Ectodermal cell (in vitro differentiated cells): ENCODE results near the gene DDX1.

Experiments
- H3K27ac ChIP-seq: 2 replicates; pipeline ENCODE4 v1.7.0; 2013; ENCODE audit warnings: mild to moderate bottlenecking, low read depth, low read length; ENCODE audit not compliant: insufficient read depth, poor library complexity, severe bottlenecking
- H3K27me3 ChIP-seq: 2 replicates; pipeline ENCODE4 v1.7.0; 2013; ENCODE audit warnings: mild to moderate bottlenecking, low read length; ENCODE audit not compliant: insufficient read depth, control insufficient read depth, poor library complexity, severe bottlenecking
- H3K36me3 ChIP-seq: one replicate; pipeline ENCODE4 v1.7.0; 2013; ENCODE audit warnings: low read length; ENCODE audit not compliant: control insufficient read depth, insufficient read depth
- H3K4me1 ChIP-seq: one replicate; pipeline ENCODE4 v1.7.0; 2013; ENCODE audit warnings: low read length; ENCODE audit not compliant: control insufficient read depth, insufficient read depth
- H3K4me3 ChIP-seq: 2 replicates; pipeline ENCODE4 v1.7.0; 2013; ENCODE audit warnings: low read depth, low read length, control low read depth; ENCODE audit not compliant: insufficient read depth
- H3K9me3 ChIP-seq: 2 replicates; pipeline ENCODE4 v1.7.0; 2013; ENCODE audit warnings: mild to moderate bottlenecking, low read length, moderate library complexity; ENCODE audit not compliant: control insufficient read depth
- WGBS, 2 experiments: methylation state at CpG; one replicate each; pipeline ENCODE4 v1.1.7; 2013; ENCODE audit warnings: missing lambda C conversion rate in 2 of 2; 5-methylcytosine and 5-hydroxymethylcytosine counted together

The DDX1 gene

GRCh38 chr2:15622214-15622613 lies 30.5 kb downstream of the DDX1 start:
- Histone ChIP-seq H3K36me3 (peaks cover 40% of the 10 kb centered on the region), H3K9me3 (no peaks in the 10 kb centered on the region), H3K4me1 (no peaks in the 10 kb centered on the region), H3K27ac (no peak overlapping the region), H3K27me3 (no peaks in the 10 kb centered on the region), H3K4me3 (no peak overlapping the region)
- 88 to 96% methylated on average over 2 of the region's 2 CpGs for WGBS, 2 experiments

GRCh38 chr2:15622614-15623480 lies 31.2 kb downstream of the DDX1 start:
- Histone ChIP-seq H3K36me3 (peaks cover 40% of the 10 kb centered on the region), H3K4me1 (no peaks in the 10 kb centered on the region), H3K27me3 (no peaks in the 10 kb centered on the region), H3K9me3 (no peaks in the 10 kb centered on the region), H3K4me3 (no peak overlapping the region), H3K27ac (no peak overlapping the region)
- 90 to 100% methylated on average over 2 of the region's 3 CpGs for WGBS, 2 experiments

GRCh38 chr2:15623481-15623796 lies 31.8 kb downstream of the DDX1 start:
- Histone ChIP-seq H3K27ac (no peak overlapping the region), H3K4me3 (no peak overlapping the region), H3K36me3 (peaks cover 40% of the 10 kb centered on the region), H3K27me3 (no peaks in the 10 kb centered on the region), H3K4me1 (no peaks in the 10 kb centered on the region), H3K9me3 (no peaks in the 10 kb centered on the region)
- WGBS, 2 experiments = 100% methylated on average over 1 of the region's 2 CpGs

- WGBS, 2 experiments = 94 to 97% methylated on average over 4 of the region's 4 CpGs
- no peaks in the 10 kb centered on the region for H3K9me3 ChIP-seq
These were observed 32.4 kb downstream of the DDX1 start for GRCh38 chr2:15623898-15624541.

GRCh38 chr2:15624903-15625302 lies 33.2 kb downstream of the DDX1 start:
- Histone ChIP-seq H3K4me1 (no peaks in the 10 kb centered on the region), H3K27me3 (no peaks in the 10 kb centered on the region), H3K9me3 (no peaks in the 10 kb centered on the region), H3K4me3 (no peak overlapping the region), H3K36me3 (peaks cover 37% of the 10 kb centered on the region), H3K27ac (no peak overlapping the region)

More at GRCh38 chr2:15623898-15624541, 32.4 kb downstream of the DDX1 start:
- Histone ChIP-seq H3K27ac (no peak overlapping the region), H3K4me1 (no peaks in the 10 kb centered on the region), H3K36me3 (peaks cover 35% of the 10 kb centered on the region), H3K4me3 (no peak overlapping the region), H3K27me3 (no peaks in the 10 kb centered on the region)

- H3K27ac ChIP-seq = no peak overlapping the region
- H3K27me3 ChIP-seq = no peaks in the 10 kb centered on the region
- no peaks in the 10 kb centered on the region for H3K4me1 ChIP-seq
- 86 to 100% methylated on average over 2 to 3 of the region's 3 CpGs for WGBS, 2 experiments
- H3K9me3 ChIP-seq = no peaks in the 10 kb centered on the region
- peaks cover 39% of the 10 kb centered on the region for H3K36me3 ChIP-seq
- no peak overlapping the region for H3K4me3 ChIP-seq
These were observed 33.8 kb downstream of the DDX1 start for GRCh38 chr2:15625344-15626036.

GRCh38 chr2:15626126-15626525 lies 34.5 kb downstream of the DDX1 start:
- H3K4me3 ChIP-seq = no peak overlapping the region
- no peaks in the 10 kb centered on the region for H3K27me3 ChIP-seq
- no peaks in the 10 kb centered on the region for H3K9me3 ChIP-seq
- no peak overlapping the region for H3K27ac ChIP-seq
- no peaks in the 10 kb centered on the region for H3K4me1 ChIP-seq
- peaks cover 40% of the 10 kb centered on the region for H3K36me3 ChIP-seq

- Histone ChIP-seq H3K4me1 (no peaks in the 10 kb centered on the region), H3K27ac (no peak overlapping the region), H3K36me3 (peaks cover 45% of the 10 kb centered on the region), H3K27me3 (no peaks in the 10 kb centered on the region), H3K9me3 (no peaks in the 10 kb centered on the region), H3K4me3 (no peak overlapping the region)
These were observed 35.3 kb downstream of the DDX1 start for GRCh38 chr2:15626967-15627366.

GRCh38 chr2:15627817-15628684 lies 36.4 kb downstream of the DDX1 start:
- no peaks in the 10 kb centered on the region for H3K4me1 ChIP-seq
- no peak overlapping the region for H3K27ac ChIP-seq
- no peak overlapping the region for H3K4me3 ChIP-seq
- no peaks in the 10 kb centered on the region for H3K27me3 ChIP-seq
- WGBS, 2 experiments = 96 to 100% methylated on average over 9 of the region's 9 CpGs
- H3K9me3 ChIP-seq = no peaks in the 10 kb centered on the region
- peaks cover 48% of the 10 kb centered on the region for H3K36me3 ChIP-seq
